ENCODE data around the gene ANKMY2. TPM values are rescaled to one million over a fixed set of nuclear protein-coding genes. Genes with fewer than 3 reads are reported as not detected.
"Not testable (repeated sequence)": the region's sequence is repeated elsewhere in the genome, so short reads cannot be mapped to it uniquely, and the experiment has no call there.

ANKMY2 gene
- total RNA-seq = 1 to 10 TPM; 7.8 to 8.4 TPM

GRCh38 chr7:16645593-16646471, at the start of gene ANKMY2, which contains the start of gene BZW2:
TSS of gene ANKMY2 (minus strand) at chr7:16645754. CDS start at chr7:16645573, 181 bp downstream.
TSS of gene BZW2 (plus strand) at chr7:16646181. CDS start at chr7:16665444, 19,263 bp downstream.
- CTCF ChIA-PET = interaction anchor here (0.7 to 1.2 kb wide), 4 partner anchors 12 to 225 kb away, joined by 3 to 4 read pairs (median 4); no protein-coding TSS in a partner anchor
- POLR2A ChIA-PET = interaction anchor here (1.2 to 2.3 kb wide), 4 partner anchors 11 to 225 kb away, joined by 3 to 24 read pairs (median 14); partner anchors contain the start of gene CRPPA
- Mint-ChIP-seq H3K27me3 (no peaks in the 10 kb centered on the region), H3K27ac (peak within 1 kb of the TSS; percentile 98), H3K4me3 (peak within 1 kb of the TSS; percentile 99), H3K4me1 (ENCODE audit: low read depth) (peaks cover 53% of the 10 kb centered on the region), H3K9me3 (no peaks in the 10 kb centered on the region), H3K36me3 (peaks cover 16% of the 10 kb centered on the region)
- peak; percentile 95 for DNase-seq
- intact Hi-C loops (cut with micrococcal nuclease) = loop anchor here (1.0 to 10.0 kb wide), 6 partner anchors 15 to 1299 kb away; partner anchors contain the start of genes SNX13 and TSPAN13

DNA sequence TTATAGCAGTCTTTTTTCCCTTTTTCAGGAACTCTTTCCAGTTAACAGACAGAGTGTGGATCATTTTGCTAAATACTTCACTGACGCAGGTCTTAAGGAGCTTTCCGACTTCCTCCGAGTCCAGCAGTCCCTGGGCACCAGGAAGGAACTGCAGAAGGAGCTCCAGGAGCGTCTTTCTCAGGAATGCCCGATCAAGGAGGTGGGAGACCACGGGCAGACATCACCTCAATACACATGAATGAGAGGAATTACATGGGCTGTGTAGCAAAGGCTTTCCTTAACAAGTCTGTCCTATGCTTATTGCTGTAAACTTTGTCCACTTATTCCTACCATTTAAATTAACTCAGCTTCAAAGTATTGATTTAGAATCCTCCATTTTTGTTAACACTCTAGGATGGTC, 49.3 kb upstream of the ANKMY2 start:
- intact Hi-C loops (cut with micrococcal nuclease) = loop anchor here (1.0 kb wide), 1 partner anchor 223 kb away; no protein-coding TSS in a partner anchor
- ChIA-PET CTCF (interaction anchor here (0.8 to 1.9 kb wide), 3 partner anchors 14 to 227 kb away, joined by 3 to 8 read pairs (median 4); no protein-coding TSS in a partner anchor), POLR2A (no interaction called here)
- Mint-ChIP-seq H3K9me3 (no peaks in the 10 kb centered on the region), H3K27me3 (no peaks in the 10 kb centered on the region), H3K36me3 (peaks cover 63% of the 10 kb centered on the region), H3K4me3 (no peak overlapping the region), H3K4me1 (ENCODE audit: low read depth) (no peaks in the 10 kb centered on the region), H3K27ac (no peak overlapping the region)
- no peak for DNase-seq

- CTCF ChIA-PET = interaction anchor here (1.0 to 2.1 kb wide), 3 partner anchors 108 to 224 kb away, joined by 3 to 5 read pairs (median 4); no protein-coding TSS in a partner anchor
- no peaks in the 10 kb centered on the region for H3K9me3 Mint-ChIP-seq
- POLR2A ChIA-PET = no interaction called here
- H3K4me3 Mint-ChIP-seq = no peak overlapping the region
- no peaks in the 10 kb centered on the region for H3K4me1 Mint-ChIP-seq (ENCODE audit: low read depth)
- H3K27ac Mint-ChIP-seq = no peak overlapping the region
- peaks cover 55% of the 10 kb centered on the region for H3K36me3 Mint-ChIP-seq
- no peak for DNase-seq
- intact Hi-C loops (cut with micrococcal nuclease) = no loop called here
- H3K27me3 Mint-ChIP-seq = no peaks in the 10 kb centered on the region
Measured at GRCh38 chr7:16693601-16694318, 48.2 kb upstream of the ANKMY2 start.

GRCh38 chr7:16691241-16691640, 45.7 kb upstream of the ANKMY2 start:
- no peak for DNase-seq
- Mint-ChIP-seq H3K36me3 (peaks cover 47% of the 10 kb centered on the region), H3K27ac (no peak overlapping the region), H3K9me3 (no peaks in the 10 kb centered on the region), H3K4me3 (no peak overlapping the region), H3K4me1 (ENCODE audit: low read depth) (no peaks in the 10 kb centered on the region), H3K27me3 (no peaks in the 10 kb centered on the region)
- ChIA-PET POLR2A (no interaction called here), CTCF (no interaction called here)
- intact Hi-C loops (cut with micrococcal nuclease) = no loop called here

- no peak for DNase-seq
- POLR2A ChIA-PET = interaction anchor here (0.7 kb wide), 1 partner anchor 43 kb away, joined by 3 read pairs; the partner anchor contains the start of gene ANKMY2
- Mint-ChIP-seq H3K27me3 (no peaks in the 10 kb centered on the region), H3K36me3 (peaks cover 50% of the 10 kb centered on the region), H3K9me3 (no peaks in the 10 kb centered on the region), H3K4me1 (ENCODE audit: low read depth) (peaks cover 7% of the 10 kb centered on the region), H3K27ac (no peak overlapping the region), H3K4me3 (no peak overlapping the region)
- intact Hi-C loops (cut with micrococcal nuclease) = no loop called here
- CTCF ChIA-PET = interaction anchor here (1.1 to 1.3 kb wide), 3 partner anchors 12 to 111 kb away, joined by 3 read pairs; no protein-coding TSS in a partner anchor
Measured at GRCh38 chr7:16688249-16688648, 42.7 kb upstream of the ANKMY2 start.

- Mint-ChIP-seq H3K4me3 (no peak overlapping the region), H3K4me1 (ENCODE audit: low read depth) (peaks cover 7% of the 10 kb centered on the region), H3K9me3 (no peaks in the 10 kb centered on the region), H3K36me3 (peaks cover 50% of the 10 kb centered on the region), H3K27me3 (no peaks in the 10 kb centered on the region), H3K27ac (no peak overlapping the region)
- DNase-seq = no peak
- POLR2A ChIA-PET = no interaction called here
- intact Hi-C loops (cut with micrococcal nuclease) = no loop called here
- CTCF ChIA-PET = no interaction called here
Measured at GRCh38 chr7:16685535-16685934, 40.0 kb upstream of the ANKMY2 start.

DNA sequence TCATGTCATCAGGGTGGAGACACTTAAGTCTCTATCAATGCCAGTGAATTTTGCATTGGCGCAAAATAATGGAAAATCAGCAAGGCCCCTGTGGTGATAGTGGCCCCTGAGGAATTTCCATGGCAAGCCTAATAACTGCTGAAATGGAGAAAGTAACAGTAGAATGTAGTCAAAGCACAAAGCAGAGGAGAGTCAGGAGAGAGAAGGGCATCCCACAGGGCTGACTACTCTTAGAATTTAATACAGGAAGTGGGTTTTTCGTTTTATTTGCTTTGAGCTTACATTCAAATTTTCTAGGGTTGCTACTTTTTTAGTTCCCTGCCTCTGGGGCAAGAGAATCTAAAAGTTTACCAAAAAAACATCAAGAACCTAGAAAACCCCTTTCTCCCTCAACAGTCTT, 39.4 kb upstream of the ANKMY2 start:
- peaks cover 7% of the 10 kb centered on the region for H3K4me1 Mint-ChIP-seq (ENCODE audit: low read depth)
- no peak for DNase-seq
- H3K9me3 Mint-ChIP-seq = no peaks in the 10 kb centered on the region
- ChIA-PET POLR2A (no interaction called here), CTCF (no interaction called here)
- H3K27me3 Mint-ChIP-seq = no peaks in the 10 kb centered on the region
- H3K4me3 Mint-ChIP-seq = no peak overlapping the region
- H3K27ac Mint-ChIP-seq = no peak overlapping the region
- intact Hi-C loops (cut with micrococcal nuclease) = no loop called here
- H3K36me3 Mint-ChIP-seq = peaks cover 53% of the 10 kb centered on the region

GRCh38 chr7:16678645-16679566, 33.4 kb upstream of the ANKMY2 start:
- intact Hi-C loops (cut with micrococcal nuclease); H3K9me3 Mint-ChIP-seq; POLR2A ChIA-PET; H3K4me3 Mint-ChIP-seq; H3K4me1 Mint-ChIP-seq (ENCODE audit: low read depth); H3K27ac Mint-ChIP-seq; H3K27me3 Mint-ChIP-seq; DNase-seq: not testable (repeated sequence)
- H3K36me3 Mint-ChIP-seq = peaks cover 55% of the 10 kb centered on the region
- CTCF ChIA-PET = interaction anchor here (1.2 kb wide), 1 partner anchor 122 kb away, joined by 4 read pairs; no protein-coding TSS in a partner anchor

- no peaks in the 10 kb centered on the region for H3K9me3 Mint-ChIP-seq
- ChIA-PET POLR2A (no interaction called here), CTCF (no interaction called here)
- no peaks in the 10 kb centered on the region for H3K27me3 Mint-ChIP-seq
- peaks cover 53% of the 10 kb centered on the region for H3K36me3 Mint-ChIP-seq
- no peak overlapping the region for H3K27ac Mint-ChIP-seq
- no peak overlapping the region for H3K4me3 Mint-ChIP-seq
- H3K4me1 Mint-ChIP-seq (ENCODE audit: low read depth) = no peaks in the 10 kb centered on the region
- DNase-seq = no peak
- intact Hi-C loops (cut with micrococcal nuclease) = no loop called here
Measured at GRCh38 chr7:16677978-16678494, 32.5 kb upstream of the ANKMY2 start.

GRCh38 chr7:16675277-16675676, 29.7 kb upstream of the ANKMY2 start:
- peaks cover 48% of the 10 kb centered on the region for H3K36me3 Mint-ChIP-seq
- H3K4me1 Mint-ChIP-seq (ENCODE audit: low read depth) = peaks cover 5% of the 10 kb centered on the region
- no peaks in the 10 kb centered on the region for H3K9me3 Mint-ChIP-seq
- H3K4me3 Mint-ChIP-seq = no peak overlapping the region
- no peak for DNase-seq
- H3K27ac Mint-ChIP-seq = no peak overlapping the region
- intact Hi-C loops (cut with micrococcal nuclease) = no loop called here
- ChIA-PET CTCF (no interaction called here), POLR2A (interaction anchor here (0.5 kb wide), 1 partner anchor 121 kb away, joined by 4 read pairs; no protein-coding TSS in a partner anchor)
- no peaks in the 10 kb centered on the region for H3K27me3 Mint-ChIP-seq

GRCh38 chr7:16671811-16672210, 26.3 kb upstream of the ANKMY2 start:
- no peaks in the 10 kb centered on the region for H3K27me3 Mint-ChIP-seq
- CTCF ChIA-PET = no interaction called here
- H3K27ac Mint-ChIP-seq = no peak overlapping the region

More at GRCh38 chr7:16671811-16672210, 26.3 kb upstream of the ANKMY2 start:
- no peak for DNase-seq
- intact Hi-C loops (cut with micrococcal nuclease) = no loop called here
- Mint-ChIP-seq H3K9me3 (no peaks in the 10 kb centered on the region), H3K4me3 (no peak overlapping the region), H3K36me3 (peaks cover 51% of the 10 kb centered on the region), H3K4me1 (ENCODE audit: low read depth) (peaks cover 10% of the 10 kb centered on the region)
- POLR2A ChIA-PET = no interaction called here

All from activated CD4-positive, alpha-beta memory T cell treated with anti-CD3 and anti-CD28 coated beads for 36 hours (primary cell).